ENCODE measurements around the gene AQP6.

The AQP6 gene

GRCh38 chr12:49969027-49969426, 3.7 kb upstream of the AQP6 start:
- Histone ChIP-seq H3K79me2 (ENCODE audit: low read length) (no peaks in the 10 kb centered on the region), H3K9me3 (replicated peaks; ENCODE audit: insufficient read depth, low read length) (no peaks in the 10 kb centered on the region), H3F3A (ENCODE audit: insufficient read depth, low read length) (no peaks in the 10 kb centered on the region), H3K9me2 (replicated peaks; ENCODE audit: insufficient read depth, low read length) (no peaks in the 10 kb centered on the region), H3K36me3 (replicated peaks; ENCODE audit: insufficient read depth, low read length) (no peaks in the 10 kb centered on the region), H3K4me3 (ENCODE audit: low read length) (no peak overlapping the region), H3K4me1 (ENCODE audit: low read length) (no peaks in the 10 kb centered on the region), H2AFZ (ENCODE audit: low read length) (no peak overlapping the region), H3K27me3 (replicated peaks; ENCODE audit: insufficient read depth, low read length) (peaks cover 72% of the 10 kb centered on the region), H3K9ac (ENCODE audit: low read length) (no peak overlapping the region), H3K27ac (ENCODE audit: low read length) (no peak overlapping the region), H3K4me2 (ENCODE audit: low read depth, low read length) (no peak overlapping the region), H4K20me1 (ENCODE audit: insufficient read depth, low read length) (no peaks in the 10 kb centered on the region)
- no peak for DNase-seq
- TF ChIP-seq EZH2 (optimal IDR thresholded peaks at IDR 0.05; ENCODE audit: low read depth, low read length), result no peak

DNA sequence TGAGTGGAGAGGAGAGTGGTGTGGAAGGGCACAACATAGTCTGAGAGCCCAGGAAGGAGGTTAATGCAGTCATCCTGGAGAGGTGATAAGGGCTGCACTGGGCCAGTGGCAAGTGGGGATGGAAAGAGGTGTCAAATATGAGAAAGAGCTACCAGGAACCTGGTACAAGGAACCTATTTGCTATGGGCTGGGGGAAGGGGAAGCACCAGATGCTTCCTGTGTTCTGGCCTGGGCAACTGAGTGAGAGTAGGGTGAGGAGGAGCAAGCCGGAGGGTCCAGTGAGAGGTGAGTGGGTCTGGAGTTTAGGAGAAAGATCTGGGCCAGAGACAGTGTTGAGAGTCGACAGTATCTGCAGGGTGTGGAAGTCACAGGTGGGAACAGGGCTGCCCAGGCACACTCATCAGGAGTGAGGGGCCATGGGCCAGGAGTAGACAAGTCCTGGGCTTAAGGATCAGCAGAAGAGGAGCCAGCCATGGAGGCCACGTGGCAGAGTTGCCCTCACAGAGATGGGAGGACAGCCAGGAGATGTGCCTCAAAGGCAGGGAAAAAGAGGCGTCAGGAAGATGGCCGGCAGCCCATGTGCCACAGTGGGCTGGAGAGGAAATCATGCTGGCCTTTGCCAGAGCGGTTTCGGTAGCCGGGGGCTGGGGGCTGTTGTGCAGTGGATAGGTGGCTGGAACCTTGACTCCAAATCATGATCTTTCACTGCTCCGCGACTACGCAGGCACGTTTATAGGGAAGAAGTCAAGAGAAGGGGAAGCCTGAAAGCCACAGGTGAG, 2.9 kb upstream of the AQP6 start:
- TF ChIP-seq CTCF (IDR thresholded peaks at IDR 0.05; ENCODE audit: low read length) (no peak), EZH2phosphoT487 (IDR thresholded peaks at IDR 0.05; ENCODE audit: low read length) (no peak), EZH2 (optimal IDR thresholded peaks at IDR 0.05; ENCODE audit: low read depth, low read length) (no peak)
- no peak for DNase-seq
- no peaks in the 10 kb centered on the region for H3F3A ChIP-seq (ENCODE audit: insufficient read depth, low read length)
- H3K36me3 ChIP-seq (replicated peaks; ENCODE audit: insufficient read depth, low read length), result no peaks in the 10 kb centered on the region
- no peaks in the 10 kb centered on the region for H3K79me2 ChIP-seq (ENCODE audit: low read length)
- peaks cover 64% of the 10 kb centered on the region for H3K27me3 ChIP-seq (replicated peaks; ENCODE audit: insufficient read depth, low read length)
- H3K4me2 ChIP-seq (ENCODE audit: low read depth, low read length), result no peak overlapping the region
- no peak overlapping the region for H2AFZ ChIP-seq (ENCODE audit: low read length)
- H3K27ac ChIP-seq (ENCODE audit: low read length), result no peak overlapping the region
- no peak overlapping the region for H3K4me3 ChIP-seq (ENCODE audit: low read length)
- no peaks in the 10 kb centered on the region for H3K4me1 ChIP-seq (ENCODE audit: low read length)
- H3K9ac ChIP-seq (ENCODE audit: low read length), result no peak overlapping the region
- no peaks in the 10 kb centered on the region for H4K20me1 ChIP-seq (ENCODE audit: insufficient read depth, low read length)
- H3K9me2 ChIP-seq (replicated peaks; ENCODE audit: insufficient read depth, low read length), result no peaks in the 10 kb centered on the region
- no peaks in the 10 kb centered on the region for H3K9me3 ChIP-seq (replicated peaks; ENCODE audit: insufficient read depth, low read length)

DNA sequence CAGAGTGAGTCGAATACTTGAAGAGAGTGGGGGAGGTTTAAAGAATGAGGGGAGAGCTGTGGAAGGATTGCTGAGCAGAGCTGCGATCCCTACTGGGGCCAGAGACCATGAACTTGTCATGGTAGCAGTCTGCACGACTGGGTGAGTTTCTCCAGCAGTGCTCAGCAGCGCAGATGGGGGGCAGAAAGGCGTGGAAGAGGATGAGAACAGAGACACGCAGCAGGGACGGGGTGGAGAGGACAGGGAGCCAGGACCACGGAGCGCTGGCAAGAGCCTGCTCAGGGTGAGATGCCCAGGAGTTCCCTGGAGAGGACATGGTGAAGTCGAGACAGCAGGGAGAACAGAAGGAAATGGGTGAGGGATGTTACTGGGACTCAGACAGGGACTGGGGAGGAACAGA, 2.1 kb upstream of the AQP6 start:
- H3K4me3 ChIP-seq (ENCODE audit: low read length), result no peak overlapping the region
- no peaks in the 10 kb centered on the region for H3F3A ChIP-seq (ENCODE audit: insufficient read depth, low read length)
- no peak overlapping the region for H3K27ac ChIP-seq (ENCODE audit: low read length)
- H3K4me1 ChIP-seq (ENCODE audit: low read length), result no peaks in the 10 kb centered on the region
- H3K9me2 ChIP-seq (replicated peaks; ENCODE audit: insufficient read depth, low read length), result no peaks in the 10 kb centered on the region
- TF ChIP-seq EZH2 (optimal IDR thresholded peaks at IDR 0.05; ENCODE audit: low read depth, low read length), result no peak
- no peak for TF ChIP-seq CTCF (IDR thresholded peaks at IDR 0.05; ENCODE audit: low read length)
- no peak for TF ChIP-seq EZH2phosphoT487 (IDR thresholded peaks at IDR 0.05; ENCODE audit: low read length)
- H3K27me3 ChIP-seq (replicated peaks; ENCODE audit: insufficient read depth, low read length), result peaks cover 57% of the 10 kb centered on the region
- no peak overlapping the region for H3K4me2 ChIP-seq (ENCODE audit: low read depth, low read length)
- H3K9ac ChIP-seq (ENCODE audit: low read length), result no peak overlapping the region
- DNase-seq, result no peak
- H3K9me3 ChIP-seq (replicated peaks; ENCODE audit: insufficient read depth, low read length), result no peaks in the 10 kb centered on the region
- no peak overlapping the region for H2AFZ ChIP-seq (ENCODE audit: low read length)
- H3K79me2 ChIP-seq (ENCODE audit: low read length), result no peaks in the 10 kb centered on the region
- H4K20me1 ChIP-seq (ENCODE audit: insufficient read depth, low read length), result no peaks in the 10 kb centered on the region
- H3K36me3 ChIP-seq (replicated peaks; ENCODE audit: insufficient read depth, low read length), result no peaks in the 10 kb centered on the region

DNA sequence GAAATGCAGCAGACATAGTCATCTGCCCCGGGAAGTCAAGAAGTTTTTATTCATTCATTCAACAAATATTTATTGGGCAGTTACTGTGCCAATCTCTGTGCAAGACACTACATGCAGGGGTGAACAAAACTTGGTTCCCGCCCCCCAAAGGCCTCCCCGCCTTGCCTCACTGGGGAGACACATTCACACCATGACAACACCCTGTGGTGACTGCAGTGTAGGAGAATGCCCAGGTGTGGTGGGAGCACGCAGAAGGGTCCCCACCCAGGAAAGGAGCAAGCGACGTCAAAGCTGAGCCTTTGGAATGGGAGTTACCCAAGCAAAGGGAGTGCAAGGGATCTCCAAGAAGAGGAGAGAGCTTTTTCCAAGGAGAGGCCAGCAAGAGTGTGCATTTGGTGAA, 1.6 kb upstream of the AQP6 start:
- Histone ChIP-seq H3K27me3 (replicated peaks; ENCODE audit: insufficient read depth, low read length) (peaks cover 52% of the 10 kb centered on the region), H3F3A (ENCODE audit: insufficient read depth, low read length) (no peaks in the 10 kb centered on the region), H3K79me2 (ENCODE audit: low read length) (no peaks in the 10 kb centered on the region), H3K9ac (ENCODE audit: low read length) (no peak overlapping the region), H3K4me2 (ENCODE audit: low read depth, low read length) (no peak overlapping the region), H4K20me1 (ENCODE audit: insufficient read depth, low read length) (no peaks in the 10 kb centered on the region), H3K4me3 (ENCODE audit: low read length) (no peak overlapping the region), H3K9me2 (replicated peaks; ENCODE audit: insufficient read depth, low read length) (no peaks in the 10 kb centered on the region), H3K27ac (ENCODE audit: low read length) (no peak overlapping the region), H2AFZ (ENCODE audit: low read length) (no peak overlapping the region), H3K4me1 (ENCODE audit: low read length) (no peaks in the 10 kb centered on the region), H3K9me3 (replicated peaks; ENCODE audit: insufficient read depth, low read length) (no peaks in the 10 kb centered on the region), H3K36me3 (replicated peaks; ENCODE audit: insufficient read depth, low read length) (no peaks in the 10 kb centered on the region)
- TF ChIP-seq EZH2 (optimal IDR thresholded peaks at IDR 0.05; ENCODE audit: low read depth, low read length) (no peak), EZH2phosphoT487 (IDR thresholded peaks at IDR 0.05; ENCODE audit: low read length) (no peak), CTCF (IDR thresholded peaks at IDR 0.05; ENCODE audit: low read length) (no peak)
- DNase-seq, result no peak
